Measurements from ENCODE around the gene ZNF473. TPM values are rescaled to one million over a fixed set of nuclear protein-coding genes. Genes with fewer than 3 reads are reported as not detected.

Gene ZNF473
- total RNA-seq, 1 experiment from 2014 or later, result 11.7 TPM

GRCh38 chr19:49977881-49978280 is 47.9 kb upstream of the ZNF473 start:
- H3K4me3 ChIP-seq (ENCODE audit: low read depth in 2 of 2, low read length in 2 of 2), result no peak overlapping the region
- ATAC-seq (no peak), DNase-seq (ENCODE audit: low read depth, low spot score) (no peak)
- H3K9me3 ChIP-seq (ENCODE audit: control insufficient read depth, insufficient read depth, low read depth, low read length), result no peaks in the 10 kb centered on the region
- no peaks in the 10 kb centered on the region for H3K4me1 ChIP-seq (ENCODE audit: control insufficient read depth, insufficient read depth, low read length)
- POLR2A ChIA-PET, result no interaction called here
- H3K36me3 ChIP-seq (ENCODE audit: control insufficient read depth, insufficient read depth, low read length), result no peaks in the 10 kb centered on the region
- in situ Hi-C loops (cut with HindIII; ENCODE audit: low pct_unique_long_range_greater_than_20kb, low sequenced_read_pairs), result no loop called here
- CTCF ChIA-PET, result no interaction called here
- TF ChIP-seq SIN3A (IDR thresholded peaks at IDR 0.05; ENCODE audit: borderline replicate concordance, insufficient read depth, low read depth, low read length) (no peak), CTCF (IDR thresholded peaks at IDR 0.05) (no peak), POLR2AphosphoS5 (IDR thresholded peaks at IDR 0.05; ENCODE audit: low read depth, low read length) (no peak), REST (IDR thresholded peaks at IDR 0.05; ENCODE audit: insufficient read depth in 1 of 2, low read depth in 2 of 2, low read length in 1 of 2) (no peak), TCF7L2 (IDR thresholded peaks at IDR 0.05; ENCODE audit: low read depth, low read length) (no peak)
- intact Hi-C loops (cut with micrococcal nuclease; ENCODE audit: unreplicated experiment), result no loop called here
- H3K27ac ChIP-seq (ENCODE audit: low read length), result no peak overlapping the region
- BruUV-seq (replicated peaks), result no TSS peak
- no peaks in the 10 kb centered on the region for H3K27me3 ChIP-seq (ENCODE audit: control insufficient read depth, insufficient read depth, low read length)

- H3K9me3 ChIP-seq (ENCODE audit: control insufficient read depth, insufficient read depth, low read depth, low read length), result no peaks in the 10 kb centered on the region
- ATAC-seq (no peak), DNase-seq (ENCODE audit: low read depth, low spot score) (no peak)
- CTCF ChIA-PET, result no interaction called here
- H3K27ac ChIP-seq (ENCODE audit: low read length), result no peak overlapping the region
- no peaks in the 10 kb centered on the region for H3K27me3 ChIP-seq (ENCODE audit: control insufficient read depth, insufficient read depth, low read length)
- no peak overlapping the region for H3K4me3 ChIP-seq (ENCODE audit: low read depth in 2 of 2, low read length in 2 of 2)
- POLR2A ChIA-PET, result no interaction called here
- TF ChIP-seq TCF7L2 (IDR thresholded peaks at IDR 0.05; ENCODE audit: low read depth, low read length) (no peak), SIN3A (IDR thresholded peaks at IDR 0.05; ENCODE audit: borderline replicate concordance, insufficient read depth, low read depth, low read length) (no peak), POLR2AphosphoS5 (IDR thresholded peaks at IDR 0.05; ENCODE audit: low read depth, low read length) (no peak), CTCF (IDR thresholded peaks at IDR 0.05) (no peak), REST (IDR thresholded peaks at IDR 0.05; ENCODE audit: insufficient read depth in 1 of 2, low read depth in 2 of 2, low read length in 1 of 2) (no peak)
- H3K4me1 ChIP-seq (ENCODE audit: control insufficient read depth, insufficient read depth, low read length), result no peaks in the 10 kb centered on the region
- in situ Hi-C loops (cut with HindIII; ENCODE audit: low pct_unique_long_range_greater_than_20kb, low sequenced_read_pairs) (no loop called here), intact Hi-C loops (cut with micrococcal nuclease; ENCODE audit: unreplicated experiment) (no loop called here)
- BruUV-seq (replicated peaks), result no TSS peak
- no peaks in the 10 kb centered on the region for H3K36me3 ChIP-seq (ENCODE audit: control insufficient read depth, insufficient read depth, low read length)
Observed at GRCh38 chr19:49978324-49978723, 47.5 kb upstream of the ZNF473 start.

Measured in Panc1 (cell line).